Measurements from ENCODE around the gene ZNF865. TPM values are rescaled to one million over a fixed set of nuclear protein-coding genes. Genes with fewer than 3 reads are reported as not detected.

Gene ZNF865
- total RNA-seq, 1 experiment from 2014 or later: 21.7 TPM

- H3K27me3 Mint-ChIP-seq (ENCODE audit: low read depth): no peaks in the 10 kb centered on the region
- ChIA-PET POLR2A (interaction anchor here (1.0 to 1.9 kb wide), 6 partner anchors 14 to 110 kb away, joined by 3 to 10 read pairs (median 6); partner anchors contain the start of gene ZNF784), CTCF (interaction anchor here (0.6 to 4.4 kb wide), 34 partner anchors 8 to 450 kb away, joined by 3 to 55 read pairs (median 6); partner anchors contain the start of genes CCDC106, ISOC2, U2AF2 and ZNF579)
- H3K27ac Mint-ChIP-seq: peak overlapping the region; percentile 99
- TF ChIP-seq ZNF232 (CRISPR knock-in tag; IDR thresholded peaks at IDR 0.05) (no peak), KAT7 (CRISPR knock-in tag; IDR thresholded peaks at IDR 0.05; ENCODE audit: borderline replicate concordance) (no peak), ZBTB43 (CRISPR knock-in tag; IDR thresholded peaks at IDR 0.05) (no peak), ATF6 (CRISPR knock-in tag; IDR thresholded peaks at IDR 0.05) (no peak), ATF2 (CRISPR knock-in tag; IDR thresholded peaks at IDR 0.05; ENCODE audit: borderline replicate concordance, low read depth) (no peak), NFE2L1 (CRISPR knock-in tag; IDR thresholded peaks at IDR 0.05) (no peak), PREB (CRISPR knock-in tag; IDR thresholded peaks at IDR 0.05; ENCODE audit: borderline replicate concordance) (no peak), ERG (CRISPR knock-in tag; IDR thresholded peaks at IDR 0.05) (no peak), ZSCAN18 (CRISPR knock-in tag; IDR thresholded peaks at IDR 0.05) (no peak), ZNF281 (CRISPR knock-in tag; IDR thresholded peaks at IDR 0.05) (no peak), ZNF219 (CRISPR knock-in tag; IDR thresholded peaks at IDR 0.05; ENCODE audit: borderline replicate concordance) (no peak)
- peak overlapping the region; percentile 98 for H3K4me3 Mint-ChIP-seq
- peaks cover 22% of the 10 kb centered on the region for H3K36me3 Mint-ChIP-seq
- DNase-seq (ENCODE audit: low spot score) (no peak), ATAC-seq (no peak)
- H3K9me3 Mint-ChIP-seq: no peaks in the 10 kb centered on the region
- H3K4me1 Mint-ChIP-seq: peaks cover 17% of the 10 kb centered on the region
These were observed 1.4 kb downstream of the ZNF865 start for GRCh38 chr19:55606817-55607216.

- H3K4me1 Mint-ChIP-seq: peaks cover 9% of the 10 kb centered on the region
- no peak overlapping the region for H3K4me3 Mint-ChIP-seq
- ChIA-PET CTCF (no interaction called here), POLR2A (no interaction called here)
- TF ChIP-seq OVOL2 (CRISPR knock-in tag; IDR thresholded peaks at IDR 0.05; ENCODE audit: borderline replicate concordance) (no peak), ATF6 (CRISPR knock-in tag; IDR thresholded peaks at IDR 0.05) (no peak), ZBTB43 (CRISPR knock-in tag; IDR thresholded peaks at IDR 0.05) (no peak), GRHL2 (CRISPR knock-in tag; IDR thresholded peaks at IDR 0.05; ENCODE audit: insufficient replicate concordance, severe bottlenecking) (no peak), E2F5 (CRISPR knock-in tag; IDR thresholded peaks at IDR 0.05) (no peak)
- peaks cover 22% of the 10 kb centered on the region for H3K36me3 Mint-ChIP-seq
- ATAC-seq: no peak
- H3K27me3 Mint-ChIP-seq (ENCODE audit: low read depth): no peaks in the 10 kb centered on the region; the same call in 1 of the 2 replicates
- H3K27ac Mint-ChIP-seq: no peak overlapping the region
- H3K9me3 Mint-ChIP-seq: no peaks in the 10 kb centered on the region
- no peak for DNase-seq (ENCODE audit: low spot score)
These were observed 3.9 kb downstream of the ZNF865 start for GRCh38 chr19:55609326-55609725.
